ENCODE results near the gene SCFD1. TPM values are rescaled to one million over a fixed set of nuclear protein-coding genes. Genes with fewer than 3 reads are reported as not detected.

Gene SCFD1
- total RNA-seq, 1 experiment from 2014 or later: 38.1 TPM

DNA sequence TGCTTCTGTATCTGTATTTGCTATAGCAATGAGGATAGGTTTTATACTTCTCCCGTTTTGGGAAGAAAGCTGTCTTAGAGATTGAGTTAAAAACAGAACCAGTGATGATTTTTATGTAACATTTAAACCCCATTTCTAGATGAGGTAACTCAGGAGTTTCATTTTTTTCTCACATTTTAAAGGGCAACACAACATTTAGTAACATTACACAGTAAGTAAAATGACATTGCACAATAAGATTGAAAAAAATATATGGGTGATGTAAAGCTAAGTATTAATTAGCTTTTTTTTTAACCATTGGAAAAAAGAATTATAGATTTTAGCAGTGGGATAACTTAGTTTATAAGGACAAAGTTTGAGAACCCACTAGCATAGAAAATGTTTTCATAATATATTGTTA lies 25.2 kb upstream of the SCFD1 start:
- intact Hi-C loops (cut with micrococcal nuclease; ENCODE audit: unreplicated experiment): no loop called here
- Histone ChIP-seq H3K27me3 (ENCODE audit: insufficient read depth, low read depth) (no peaks in the 10 kb centered on the region), H3F3A (ENCODE audit: insufficient read depth, low read depth) (no peaks in the 10 kb centered on the region), H3K4me3 (no peak overlapping the region), H3K9me3 (ENCODE audit: insufficient read depth, low read depth) (no peaks in the 10 kb centered on the region), H3K79me2 (ENCODE audit: low read depth) (no peaks in the 10 kb centered on the region), H2AFZ (no peak overlapping the region), H3K9me2 (ENCODE audit: insufficient read depth) (no peaks in the 10 kb centered on the region), H3K27ac (no peak overlapping the region), H3K36me3 (ENCODE audit: low read depth) (peaks cover 5% of the 10 kb centered on the region), H4K20me1 (ENCODE audit: insufficient read depth) (no peaks in the 10 kb centered on the region), H3K4me1 (replicated peaks; ENCODE audit: insufficient read depth) (no peaks in the 10 kb centered on the region), H3K4me2 (no peak overlapping the region)
- no TSS peak for BruUV-seq (replicated peaks)
- TF ChIP-seq CTCF (conservative IDR thresholded peaks at IDR 0.05): no peak
- no peak for TF ChIP-seq EZH2 (IDR thresholded peaks at IDR 0.05; ENCODE audit: low read depth)
- no peak for DNase-seq
- ChIA-PET CTCF (no interaction called here), POLR2A (ENCODE audit: unreplicated experiment) (no interaction called here)

- CTCF ChIA-PET: no interaction called here
- no peaks in the 10 kb centered on the region for H3K9me2 ChIP-seq (ENCODE audit: insufficient read depth)
- no peaks in the 10 kb centered on the region for H3K4me1 ChIP-seq (replicated peaks; ENCODE audit: insufficient read depth)
- peaks cover 5% of the 10 kb centered on the region for H3K36me3 ChIP-seq (ENCODE audit: low read depth)
- no peaks in the 10 kb centered on the region for H3K27me3 ChIP-seq (ENCODE audit: insufficient read depth, low read depth)
- no peak overlapping the region for H2AFZ ChIP-seq
- no peak overlapping the region for H3K27ac ChIP-seq
- DNase-seq: no peak
- H4K20me1 ChIP-seq (ENCODE audit: insufficient read depth): no peaks in the 10 kb centered on the region
- TF ChIP-seq CTCF (conservative IDR thresholded peaks at IDR 0.05) (no peak), EZH2 (IDR thresholded peaks at IDR 0.05; ENCODE audit: low read depth) (no peak)
- no TSS peak for BruUV-seq (replicated peaks)
- no peaks in the 10 kb centered on the region for H3K79me2 ChIP-seq (ENCODE audit: low read depth)
- no peaks in the 10 kb centered on the region for H3K9me3 ChIP-seq (ENCODE audit: insufficient read depth, low read depth)
- no peaks in the 10 kb centered on the region for H3F3A ChIP-seq (ENCODE audit: insufficient read depth, low read depth)
- POLR2A ChIA-PET (ENCODE audit: unreplicated experiment): no interaction called here
- H3K4me3 ChIP-seq: no peak overlapping the region
- H3K4me2 ChIP-seq: no peak overlapping the region
- intact Hi-C loops (cut with micrococcal nuclease; ENCODE audit: unreplicated experiment): no loop called here
Measured at GRCh38 chr14:30597504-30597903, 24.6 kb upstream of the SCFD1 start.

DNA sequence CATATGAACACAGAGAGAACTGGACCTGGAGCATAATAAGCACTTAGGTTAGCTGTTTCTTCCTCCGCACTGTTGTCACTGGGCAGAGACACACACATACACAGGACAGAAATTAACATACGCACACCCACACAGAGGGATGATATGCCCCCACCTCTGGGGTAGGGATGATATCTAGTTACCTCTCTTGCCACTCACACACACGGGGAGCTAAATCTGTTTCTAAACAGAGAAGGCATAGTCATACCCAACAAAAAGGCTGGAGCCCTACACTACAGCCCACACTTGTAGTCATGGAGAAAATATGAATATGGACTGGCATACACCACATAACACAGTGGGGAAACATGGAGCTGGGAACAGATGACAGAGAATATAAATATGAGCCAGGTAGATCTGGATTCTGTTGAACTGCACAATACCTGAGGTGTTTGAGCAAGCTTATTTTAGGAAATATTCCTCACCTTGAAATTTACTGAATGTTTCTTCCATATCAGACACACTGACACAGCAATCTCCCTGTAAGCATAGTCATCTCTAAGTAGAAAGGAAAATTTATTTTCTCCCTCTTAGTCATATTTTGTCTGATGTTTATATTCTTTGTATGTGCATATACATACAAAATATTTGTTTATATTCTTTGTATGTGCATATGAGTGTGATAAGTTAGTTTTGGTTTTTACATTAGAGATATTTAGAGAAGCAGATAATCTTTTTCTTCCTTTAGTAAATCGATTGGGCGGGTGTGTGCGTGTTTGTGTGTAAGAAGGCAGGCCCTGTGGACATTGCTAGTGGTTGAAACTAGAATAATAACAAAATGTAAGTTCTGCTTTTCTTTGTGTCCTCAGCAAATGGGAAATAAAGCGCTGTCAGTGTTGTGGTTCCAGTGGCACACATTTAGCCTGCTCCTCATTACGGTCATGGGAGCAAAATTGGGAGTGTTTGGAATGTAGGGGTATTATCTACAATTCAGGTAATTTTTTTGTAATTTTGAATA lies 20.9 kb upstream of the SCFD1 start:
- POLR2A ChIA-PET (ENCODE audit: unreplicated experiment): no interaction called here
- no peak overlapping the region for H3K4me3 ChIP-seq
- no peaks in the 10 kb centered on the region for H3K79me2 ChIP-seq (ENCODE audit: low read depth)
- TF ChIP-seq EZH2 (IDR thresholded peaks at IDR 0.05; ENCODE audit: low read depth): no peak
- H3F3A ChIP-seq (ENCODE audit: insufficient read depth, low read depth): no peaks in the 10 kb centered on the region
- H3K27ac ChIP-seq: no peak overlapping the region
- no peaks in the 10 kb centered on the region for H3K4me1 ChIP-seq (replicated peaks; ENCODE audit: insufficient read depth)
- no peak overlapping the region for H3K4me2 ChIP-seq
- no peak for DNase-seq
- H4K20me1 ChIP-seq (ENCODE audit: insufficient read depth): no peaks in the 10 kb centered on the region
- H3K27me3 ChIP-seq (ENCODE audit: insufficient read depth, low read depth): no peaks in the 10 kb centered on the region
- no peaks in the 10 kb centered on the region for H3K9me3 ChIP-seq (ENCODE audit: insufficient read depth, low read depth)
- no peaks in the 10 kb centered on the region for H3K9me2 ChIP-seq (ENCODE audit: insufficient read depth)
- intact Hi-C loops (cut with micrococcal nuclease; ENCODE audit: unreplicated experiment): no loop called here
- H3K36me3 ChIP-seq (ENCODE audit: low read depth): no peaks in the 10 kb centered on the region; the same call in none of the 2 replicates
- CTCF ChIA-PET: no interaction called here
- BruUV-seq (replicated peaks): no TSS peak
- H2AFZ ChIP-seq: no peak overlapping the region
